Activated naive CD4-positive, alpha-beta T cell treated with anti-CD3 and anti-CD28 coated beads, Interleukin-2, amount 10 ng/mL, durations not matched to agents 7 days and 5 days (primary cell): ENCODE results near the gene ACOT13.
"Not testable (repeated sequence)": the region's sequence is repeated elsewhere in the genome, so short reads cannot be mapped to it uniquely, and the experiment has no call there.

ENCODE experiments used
- CTCF ChIA-PET: fragments of 350-600 bp; sonication (Branson Sonifier 250); formaldehyde crosslinking; loops from one replicate; lab custom pipeline; 2021; ENCODE audit warnings: antibody characterized with exemption; lab: Charles Lee
- DNase-seq: peaks from one replicate; pipeline ENCODE4 v3.0.0-alpha.2; 2020
- H3K27ac Mint-ChIP-seq: one replicate; pipeline ENCODE4 v1.8.0; 2021; ENCODE audit warnings: mild to moderate bottlenecking, moderate library complexity, mixed read lengths
- H3K27me3 Mint-ChIP-seq: one replicate; pipeline ENCODE4 v1.8.0; 2021; ENCODE audit warnings: mild to moderate bottlenecking, mixed read lengths
- H3K36me3 Mint-ChIP-seq: one replicate; pipeline ENCODE4 v1.8.0; 2021; ENCODE audit warnings: mixed read lengths
- H3K4me1 Mint-ChIP-seq: one replicate; pipeline ENCODE4 v1.8.0; 2021; ENCODE audit warnings: mixed read lengths
- H3K4me3 Mint-ChIP-seq: one replicate; pipeline ENCODE4 v1.8.0; 2021; ENCODE audit warnings: mild to moderate bottlenecking, moderate library complexity, mixed read lengths
- H3K9me3 Mint-ChIP-seq: one replicate; pipeline ENCODE4 v1.8.0; 2021; ENCODE audit warnings: mixed read lengths

ACOT13 gene

GRCh38 chr6:24734710-24735109 is 67.8 kb downstream of the ACOT13 start:
- H3K27ac Mint-ChIP-seq, DNase-seq, CTCF ChIA-PET, H3K4me1 Mint-ChIP-seq, H3K4me3 Mint-ChIP-seq, H3K36me3 Mint-ChIP-seq: not testable (repeated sequence)
- Mint-ChIP-seq H3K27me3 (peaks cover 12% of the 10 kb centered on the region), H3K9me3 (peaks cover 23% of the 10 kb centered on the region)

GRCh38 chr6:24738741-24739140 is 71.9 kb downstream of the ACOT13 start:
- Mint-ChIP-seq H3K27me3 (peaks cover 12% of the 10 kb centered on the region), H3K4me3 (no peak overlapping the region), H3K27ac (no peak overlapping the region), H3K4me1 (peaks cover 14% of the 10 kb centered on the region), H3K36me3 (peaks cover 2% of the 10 kb centered on the region), H3K9me3 (peaks cover 2% of the 10 kb centered on the region)
- no peak for DNase-seq
- CTCF ChIA-PET, result no interaction called here

DNA sequence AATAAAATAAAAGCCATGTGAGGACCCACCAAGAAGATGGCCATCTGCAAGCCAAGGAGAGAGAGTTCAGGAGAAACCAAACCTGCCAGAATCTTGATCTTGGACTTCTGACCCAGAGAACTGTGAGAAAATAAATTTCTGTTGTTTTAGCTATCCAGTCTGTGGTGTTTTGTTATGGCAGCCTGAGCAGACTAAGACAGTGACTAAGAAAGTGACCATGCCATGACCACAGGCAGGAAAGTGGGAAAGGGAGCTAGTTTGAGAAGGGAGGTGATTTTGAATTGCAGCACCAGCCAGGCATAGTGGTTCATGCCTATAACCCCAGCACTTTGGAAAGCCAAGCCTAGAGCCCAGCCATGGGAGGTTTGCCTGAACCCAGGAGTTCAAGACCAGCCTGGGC is 74.0 kb downstream of the ACOT13 start:
- Mint-ChIP-seq H3K36me3 (peaks cover 2% of the 10 kb centered on the region), H3K4me1 (peaks cover 10% of the 10 kb centered on the region), H3K4me3 (no peak overlapping the region), H3K9me3 (peaks cover 2% of the 10 kb centered on the region), H3K27ac (no peak overlapping the region), H3K27me3 (peaks cover 3% of the 10 kb centered on the region)
- DNase-seq, result no peak
- CTCF ChIA-PET, result no interaction called here

GRCh38 chr6:24742216-24742738 is 75.4 kb downstream of the ACOT13 start:
- peaks cover 2% of the 10 kb centered on the region for H3K9me3 Mint-ChIP-seq
- peaks cover 2% of the 10 kb centered on the region for H3K36me3 Mint-ChIP-seq
- peaks cover 10% of the 10 kb centered on the region for H3K4me1 Mint-ChIP-seq
- H3K4me3 Mint-ChIP-seq, result no peak overlapping the region
- H3K27ac Mint-ChIP-seq, result no peak overlapping the region
- CTCF ChIA-PET, result interaction anchor here (1.3 to 1.5 kb wide), 3 partner anchors 9 to 161 kb away, joined by 3 to 4 read pairs (median 3); partner anchors contain the start of genes ACOT13 and TDP2
- H3K27me3 Mint-ChIP-seq, result peaks cover 1% of the 10 kb centered on the region
- DNase-seq, result no peak

- Mint-ChIP-seq H3K27me3 (peaks cover 7% of the 10 kb centered on the region), H3K9me3 (peaks cover 2% of the 10 kb centered on the region), H3K4me1 (peaks cover 10% of the 10 kb centered on the region), H3K4me3 (no peak overlapping the region), H3K27ac (no peak overlapping the region), H3K36me3 (peaks cover 2% of the 10 kb centered on the region)
- DNase-seq, result no peak
- CTCF ChIA-PET, result interaction anchor here (1.1 to 1.5 kb wide), 5 partner anchors 10 to 163 kb away, joined by 3 to 4 read pairs (median 3); partner anchors contain the start of genes ACOT13 and TDP2
These were observed 76.5 kb downstream of the ACOT13 start for GRCh38 chr6:24743265-24743943.

DNA sequence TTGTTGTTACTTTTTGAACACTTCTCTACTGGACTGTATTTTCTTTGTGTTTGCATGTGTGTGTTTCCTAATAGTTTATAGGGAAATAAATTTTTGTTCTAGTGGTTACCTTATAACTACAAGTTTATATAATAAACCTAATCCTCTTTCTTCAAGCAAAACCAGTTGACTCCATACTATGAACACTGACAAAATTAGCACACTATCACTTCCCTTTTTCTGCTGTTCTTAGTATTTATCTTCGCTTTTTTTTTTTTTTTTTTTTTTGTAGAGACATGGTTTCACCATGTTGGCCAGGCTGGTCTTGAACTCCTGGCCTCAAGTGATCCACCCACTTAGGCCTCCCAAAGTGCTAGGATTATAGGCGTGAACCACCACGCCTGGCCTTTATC is 77.1 kb downstream of the ACOT13 start:
- peaks cover 2% of the 10 kb centered on the region for H3K36me3 Mint-ChIP-seq
- peaks cover 2% of the 10 kb centered on the region for H3K9me3 Mint-ChIP-seq
- CTCF ChIA-PET, result interaction anchor here (1.1 to 1.3 kb wide), 3 partner anchors 22 to 163 kb away, joined by 3 to 4 read pairs (median 4); no protein-coding TSS in a partner anchor
- peaks cover 10% of the 10 kb centered on the region for H3K4me1 Mint-ChIP-seq
- peaks cover 10% of the 10 kb centered on the region for H3K27me3 Mint-ChIP-seq
- H3K4me3 Mint-ChIP-seq, result no peak overlapping the region
- no peak overlapping the region for H3K27ac Mint-ChIP-seq
- DNase-seq, result no peak

- peaks cover under 1% of the 10 kb centered on the region for H3K9me3 Mint-ChIP-seq
- no peak overlapping the region for H3K27ac Mint-ChIP-seq
- H3K4me1 Mint-ChIP-seq, result peaks cover 10% of the 10 kb centered on the region
- H3K36me3 Mint-ChIP-seq, result no peaks in the 10 kb centered on the region
- CTCF ChIA-PET, result no interaction called here
- peaks cover 15% of the 10 kb centered on the region for H3K27me3 Mint-ChIP-seq
- H3K4me3 Mint-ChIP-seq, result no peak overlapping the region
- no peak for DNase-seq
These were observed 78.0 kb downstream of the ACOT13 start for GRCh38 chr6:24744911-24745310.

DNA sequence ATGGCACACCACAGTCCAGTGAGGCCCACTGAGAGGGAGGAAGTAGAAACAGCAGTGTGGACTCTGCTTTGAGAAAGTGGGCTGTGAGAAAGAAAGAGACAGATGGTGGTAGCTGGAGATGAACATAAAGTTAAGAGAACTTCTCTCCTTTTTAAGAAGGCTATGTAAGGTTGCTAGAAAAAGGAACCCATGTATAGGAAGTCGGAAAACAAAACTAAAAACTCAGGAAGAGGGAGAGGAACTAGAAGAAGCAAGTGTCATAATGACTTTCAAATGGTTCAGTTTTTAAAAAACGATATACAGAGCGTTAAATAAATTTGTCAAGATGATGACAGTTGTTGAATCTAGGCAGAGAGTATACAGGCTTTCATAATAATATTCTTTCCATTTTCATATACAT is 82.4 kb downstream of the ACOT13 start:
- CTCF ChIA-PET, result no interaction called here
- no peak overlapping the region for H3K27ac Mint-ChIP-seq

GRCh38 chr6:24750878-24751277 is 84.0 kb downstream of the ACOT13 start:
- CTCF ChIA-PET, H3K4me1 Mint-ChIP-seq, DNase-seq, H3K4me3 Mint-ChIP-seq, H3K27ac Mint-ChIP-seq, H3K9me3 Mint-ChIP-seq, H3K36me3 Mint-ChIP-seq: not testable (repeated sequence)
- H3K27me3 Mint-ChIP-seq, result peaks cover 34% of the 10 kb centered on the region

More for the DNA sequence above, 82.4 kb downstream of the ACOT13 start:
- H3K27me3 Mint-ChIP-seq, result peaks cover 31% of the 10 kb centered on the region
- no peak overlapping the region for H3K4me3 Mint-ChIP-seq
- no peaks in the 10 kb centered on the region for H3K9me3 Mint-ChIP-seq
- no peaks in the 10 kb centered on the region for H3K36me3 Mint-ChIP-seq
- no peak for DNase-seq
- H3K4me1 Mint-ChIP-seq, result no peaks in the 10 kb centered on the region

DNA sequence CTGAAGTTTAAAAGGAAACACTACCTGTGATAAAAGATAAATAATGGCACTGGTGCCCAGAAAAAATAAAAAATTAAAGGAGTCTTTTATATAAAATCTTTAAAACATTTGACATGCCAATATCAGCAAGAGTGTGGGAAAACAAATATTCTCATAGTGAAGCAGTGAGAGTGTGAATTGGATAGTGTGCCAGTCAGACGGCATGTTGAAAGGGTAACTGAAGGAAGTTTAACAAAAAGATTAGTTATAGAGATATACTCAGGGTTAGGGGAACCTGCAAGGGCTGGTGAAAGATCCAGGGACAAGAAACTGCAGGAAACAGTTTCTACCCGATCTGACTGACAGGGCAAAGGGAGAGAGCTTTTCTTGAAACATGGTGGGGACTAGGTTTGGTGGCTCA is 85.6 kb downstream of the ACOT13 start:
- no peaks in the 10 kb centered on the region for H3K36me3 Mint-ChIP-seq
- H3K4me3 Mint-ChIP-seq, result no peak overlapping the region
- H3K9me3 Mint-ChIP-seq, result no peaks in the 10 kb centered on the region
- DNase-seq, result no peak
- H3K27ac Mint-ChIP-seq, result no peak overlapping the region
- H3K4me1 Mint-ChIP-seq, result no peaks in the 10 kb centered on the region
- CTCF ChIA-PET, result no interaction called here
- H3K27me3 Mint-ChIP-seq, result peaks cover 31% of the 10 kb centered on the region

DNA sequence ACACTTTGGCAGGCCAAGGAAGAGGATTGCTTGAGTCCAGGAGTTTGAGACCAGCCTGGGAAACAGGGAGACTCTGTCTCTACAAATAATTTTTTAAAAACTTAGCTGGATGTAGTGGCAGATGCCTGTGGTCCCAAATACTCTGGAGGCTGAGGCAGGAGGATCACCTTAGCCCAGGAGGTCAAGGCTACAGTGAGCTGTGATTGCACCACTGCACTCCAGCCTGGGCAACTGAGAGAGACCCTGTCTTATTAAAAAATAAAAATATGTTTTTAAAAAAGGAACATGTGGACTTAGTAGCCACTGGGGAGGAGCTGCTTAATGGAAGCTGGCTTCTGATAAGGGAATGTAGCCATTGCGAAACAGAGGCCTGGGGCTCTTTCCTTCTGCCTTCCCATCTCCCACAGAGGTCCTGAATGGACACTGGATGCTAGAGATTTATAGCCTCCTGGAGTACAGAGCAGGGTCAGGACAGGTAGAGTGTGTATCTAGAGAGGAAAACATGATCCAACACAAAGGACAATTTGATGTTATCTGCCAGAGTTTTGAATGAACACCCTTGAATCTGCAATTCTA is 86.1 kb downstream of the ACOT13 start:
- Mint-ChIP-seq H3K27me3 (peaks cover 27% of the 10 kb centered on the region), H3K36me3 (no peaks in the 10 kb centered on the region), H3K27ac (no peak overlapping the region), H3K9me3 (no peaks in the 10 kb centered on the region), H3K4me3 (no peak overlapping the region), H3K4me1 (no peaks in the 10 kb centered on the region)
- DNase-seq, result no peak
- CTCF ChIA-PET, result no interaction called here

DNA sequence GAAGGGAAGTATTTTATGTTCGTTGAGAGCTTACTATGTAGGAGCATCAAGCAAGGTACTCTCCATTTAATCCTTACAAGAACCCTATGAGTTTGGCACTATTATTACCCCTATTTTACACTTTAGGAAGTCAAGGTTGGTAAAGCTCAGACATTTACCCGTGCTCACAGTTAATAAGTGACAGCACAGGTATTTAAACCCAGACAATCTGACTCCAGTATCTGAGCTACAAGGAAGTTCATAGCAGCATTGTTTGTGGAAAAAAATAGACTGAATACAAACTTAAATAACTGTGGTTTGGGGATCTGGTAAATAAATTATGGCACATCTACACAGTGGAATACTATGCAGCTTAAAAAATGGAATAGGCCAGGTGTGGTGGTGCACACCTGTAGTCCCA is 86.7 kb downstream of the ACOT13 start:
- no peak overlapping the region for H3K27ac Mint-ChIP-seq
- CTCF ChIA-PET, result no interaction called here
- H3K36me3 Mint-ChIP-seq, result no peaks in the 10 kb centered on the region
- H3K4me1 Mint-ChIP-seq, result no peaks in the 10 kb centered on the region
- H3K27me3 Mint-ChIP-seq, result peaks cover 27% of the 10 kb centered on the region
- H3K9me3 Mint-ChIP-seq, result no peaks in the 10 kb centered on the region
- no peak overlapping the region for H3K4me3 Mint-ChIP-seq
- DNase-seq, result no peak

- CTCF ChIA-PET, result interaction anchor here (1.3 kb wide), 1 partner anchor 173 kb away, joined by 5 read pairs; no protein-coding TSS in a partner anchor
- H3K4me1 Mint-ChIP-seq, H3K36me3 Mint-ChIP-seq, DNase-seq, H3K27ac Mint-ChIP-seq, H3K4me3 Mint-ChIP-seq, H3K9me3 Mint-ChIP-seq: not testable (repeated sequence)
- peaks cover 20% of the 10 kb centered on the region for H3K27me3 Mint-ChIP-seq
These were observed 87.5 kb downstream of the ACOT13 start for GRCh38 chr6:24754378-24754777.
